B cell (primary cell): ENCODE results near the gene ZNF587. TPM values are rescaled to one million over a fixed set of nuclear protein-coding genes. Genes with fewer than 3 reads are reported as not detected.
"Not testable (repeated sequence)": the region's sequence is repeated elsewhere in the genome, so short reads cannot be mapped to it uniquely, and the experiment has no call there.

ENCODE experiments used
- ATAC-seq: fragments of 200-7000 bp; cut with Tn5 transposase; one replicate; pipeline ENCODE4 v1.10.0; 2021; ENCODE audit warnings: low read depth, mild to moderate bottlenecking, moderate number of reproducible peaks, moderate library complexity
- CTCF ChIA-PET: fragments of 350-600 bp; sonication (Branson Sonifier 250); formaldehyde crosslinking; loops from one replicate; lab custom pipeline; 2021; ENCODE audit warnings: antibody characterized with exemption, inconsistent platforms; lab: Charles Lee
- POLR2A ChIA-PET: fragments of 350-600 bp; sonication (Branson Sonifier 250); formaldehyde crosslinking; loops from one replicate; lab custom pipeline; 2021; ENCODE audit warnings: antibody characterized with exemption; lab: Charles Lee
- DNase-seq: peaks from one replicate; pipeline ENCODE4 v3.0.0; 2013
- H2AFZ ChIP-seq: 2 replicates; pipeline ENCODE4 v1.6.1; 2012; ENCODE audit warnings: mild to moderate bottlenecking, low read depth, low read length; ENCODE audit not compliant: insufficient read depth, poor library complexity, severe bottlenecking
- H3K27ac ChIP-seq, 2 donors: 1 replicate in 1 of 2; 2 replicates in 1 of 2; pipeline ENCODE4 v1.5.1; 2012 to 2013; ENCODE audit warnings: low read length in 2 of 2, mild to moderate bottlenecking in 2 of 2, moderate library complexity in 1 of 2
- H3K27me3 ChIP-seq, 4 experiments: fragments of 200-600 bp in 1 of 4; sonication (generic) in 1 of 4; replicated peaks in 1 of 4; 1 replicate in 2 of 4; 2 replicates in 2 of 4; pipeline versions ENCODE4 v1.6.1 to v1.7.0; 2013 to 2016; ENCODE audit warnings: low read length in 3 of 4, mild to moderate bottlenecking in 2 of 4, mixed read lengths in 1 of 4, moderate library complexity in 1 of 4; ENCODE audit not compliant: insufficient read depth in 4 of 4, control insufficient read depth in 3 of 4; ENCODE audit errors: control extremely low read depth in 1 of 4
- H3K36me3 ChIP-seq, 2 experiments: replicated peaks in 1 of 2; 1 replicate in 1 of 2; 2 replicates in 1 of 2; pipeline versions ENCODE4 v1.6.1 to v1.7.1; 2013; ENCODE audit warnings: low read length in 1 of 2; ENCODE audit not compliant: insufficient read depth in 2 of 2, control insufficient read depth in 1 of 2; ENCODE audit errors: control extremely low read depth in 1 of 2, extremely low read depth in 1 of 2
- H3K4me1 ChIP-seq, 2 donors: fragments of 200-600 bp in 1 of 2; sonication (generic) in 1 of 2; 1 replicate in 1 of 2; 2 replicates in 1 of 2; pipeline versions ENCODE4 v1.5.1 to v1.6.1; 2013 to 2017; ENCODE audit warnings: low read length in 2 of 2; ENCODE audit not compliant: control insufficient read depth in 2 of 2, insufficient read depth in 2 of 2
- H3K4me2 ChIP-seq: replicated peaks from 2 replicates; pipeline ENCODE3; 2012; ENCODE audit warnings: mild to moderate bottlenecking, low read depth, low read length; ENCODE audit not compliant: poor library complexity, severe bottlenecking
- H3K4me3 ChIP-seq, 5 experiments: fragments of 200-600 bp in 1 of 5; sonication (generic) in 1 of 5; 1 replicate in 3 of 5; 2 replicates in 2 of 5; pipeline versions ENCODE4 v1.5.1 to v1.7.0; 2011 to 2016; ENCODE audit warnings: low read length in 4 of 5, mild to moderate bottlenecking in 4 of 5, low read depth in 2 of 5, control low read depth in 1 of 5, moderate library complexity in 1 of 5; ENCODE audit not compliant: insufficient read depth in 1 of 5; ENCODE audit errors: control extremely low read depth in 1 of 5, extremely low read depth in 1 of 5
- H3K79me2 ChIP-seq: fragments of 200-600 bp; sonication (generic); one replicate; pipeline ENCODE4 v1.6.0; 2016; ENCODE audit warnings: low read length; ENCODE audit not compliant: control insufficient read depth, insufficient read depth
- H3K9ac ChIP-seq: fragments of 200-600 bp; sonication (generic); 2 replicates; pipeline ENCODE4 v1.6.1; 2017; ENCODE audit warnings: mild to moderate bottlenecking, low read length, moderate library complexity
- H3K9me3 ChIP-seq, 3 donors: one replicate each; pipeline versions ENCODE4 v1.6.1 to v1.7.1; 2013; ENCODE audit warnings: low read length in 2 of 3; ENCODE audit not compliant: control insufficient read depth in 2 of 3, insufficient read depth in 1 of 3; ENCODE audit errors: control extremely low read depth in 1 of 3
- H4K20me1 ChIP-seq: 2 replicates; pipeline ENCODE4 v1.6.0; 2012; ENCODE audit warnings: mild to moderate bottlenecking, low read length; ENCODE audit not compliant: insufficient read depth, control insufficient read depth, poor library complexity, severe bottlenecking
- H3K27ac Mint-ChIP-seq: one replicate; pipeline ENCODE4 v1.8.0; 2021; ENCODE audit warnings: mixed read lengths
- H3K27me3 Mint-ChIP-seq: one replicate; pipeline ENCODE4 v1.8.0; 2021; ENCODE audit warnings: mixed read lengths
- H3K4me1 Mint-ChIP-seq: one replicate; pipeline ENCODE4 v1.8.0; 2021; ENCODE audit warnings: mixed read lengths
- H3K4me3 Mint-ChIP-seq: one replicate; pipeline ENCODE4 v1.8.0; 2021; ENCODE audit warnings: mixed read lengths
- H3K9me3 Mint-ChIP-seq: one replicate; pipeline ENCODE4 v1.8.0; 2022; ENCODE audit warnings: mixed read lengths; ENCODE audit not compliant: insufficient read depth
- EZH2 ChIP-seq: IDR thresholded peaks from 2 replicates; pipeline ENCODE4 v1.6.1; 2012; ENCODE audit warnings: borderline replicate concordance, low read depth, mild to moderate bottlenecking, moderate library complexity, low read length; ENCODE audit not compliant: insufficient read depth, poor library complexity, severe bottlenecking
- WGBS: methylation state at CpG from one replicate; pipeline ENCODE4 v1.1.5; 2013; ENCODE audit warnings: missing lambda C conversion rate; ENCODE audit not compliant: insufficient coverage; 5-methylcytosine and 5-hydroxymethylcytosine counted together
- intact Hi-C: fragments of 100-400 bp; cut with micrococcal nuclease; formaldehyde crosslinking; loops from one replicate; pipeline ENCODE4 v1.10.0; 2022
- polyA plus RNA-seq: library from polyadenylated mRNA; depleted of rRNA; stranded (reverse); fragments of >200 nt; gene quantifications from 2 replicates; pipeline ENCODE4 v1.2.3, GENCODE V29; 2012
- total RNA-seq, 2 donors: library from RNA; stranded (reverse); fragments of 120-200 nt in 1 of 2; gene quantifications; 1 replicate in 1 of 2; 2 replicates in 1 of 2; pipeline versions ENCODE4 v1.2.3 to v1.2.4, GENCODE V29; 2013 to 2022

Gene ZNF587
- total and polyA plus RNA-seq, 2 donors (not counting 1 experiment from before 2014, with no cell fraction given), result 16.6 to 72.9 TPM

DNA sequence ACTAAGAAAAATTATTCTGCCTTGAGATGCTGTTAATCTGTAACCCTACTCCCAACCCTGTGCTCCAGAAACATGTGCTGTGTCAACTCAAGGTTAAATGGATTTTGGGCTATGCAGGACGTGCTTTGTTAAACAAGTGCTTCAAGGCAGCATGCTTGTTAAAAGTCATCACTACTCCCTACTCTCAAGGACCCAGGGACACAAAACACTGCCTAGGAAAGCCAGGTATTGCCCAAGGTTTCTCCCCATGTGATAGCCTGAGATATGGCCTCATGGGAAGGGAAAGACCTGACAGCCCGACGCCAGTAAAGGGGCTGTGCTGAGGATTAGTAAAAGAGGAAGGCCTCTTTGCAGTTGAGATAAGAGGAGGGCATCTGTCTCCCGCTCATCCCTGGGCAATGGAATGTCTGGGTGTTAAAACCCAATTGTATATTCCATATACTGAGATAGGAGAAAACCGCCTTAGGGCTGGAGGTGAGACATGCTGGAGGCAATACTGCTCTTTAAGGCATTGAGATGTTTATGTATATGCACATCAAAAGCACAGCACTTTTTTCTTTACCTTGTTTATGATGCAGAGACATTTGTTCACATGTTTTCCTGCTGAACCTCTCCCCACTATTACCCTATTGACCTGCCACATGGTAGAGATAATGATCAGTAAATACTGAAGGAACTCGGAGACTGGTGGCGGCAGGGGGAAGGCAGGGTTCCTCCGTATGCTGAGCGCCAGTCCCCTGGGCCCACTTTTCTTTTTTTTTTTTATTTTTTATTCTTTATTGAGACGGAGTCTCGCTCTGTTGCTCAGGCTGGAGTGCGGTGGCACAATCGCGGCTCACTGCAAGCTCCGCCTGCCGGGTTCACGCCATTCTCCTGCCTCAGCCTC is 39.0 kb upstream of the ZNF587 start:
- POLR2A ChIA-PET, DNase-seq, H3K27me3 Mint-ChIP-seq, H3K27ac ChIP-seq, CTCF ChIA-PET, H3K9ac ChIP-seq, H4K20me1 ChIP-seq, H3K4me3 ChIP-seq, ATAC-seq, H3K27me3 ChIP-seq, H3K9me3 Mint-ChIP-seq, H3K4me3 Mint-ChIP-seq, H3K4me2 ChIP-seq, H3K9me3 ChIP-seq, H2AFZ ChIP-seq: not testable (repeated sequence)
- intact Hi-C loops, result loop anchor here (10.0 kb wide), 2 partner anchors 176 to 376 kb away; partner anchors contain the start of genes ZNF211 and ZNF749
- Mint-ChIP-seq H3K27ac (peak overlapping the region; percentile 26), H3K4me1 (peaks cover 42% of the 10 kb centered on the region)
- H3K79me2 ChIP-seq, result peaks cover 63% of the 10 kb centered on the region
- WGBS, result 98% methylated on average over 12 of the region's 17 CpGs
- H3K4me1 ChIP-seq, result peaks cover 12 to 26% of the 10 kb centered on the region in 2 donors
- H3K36me3 ChIP-seq, result peaks cover 9 to 26% of the 10 kb centered on the region in 2 experiments

DNA sequence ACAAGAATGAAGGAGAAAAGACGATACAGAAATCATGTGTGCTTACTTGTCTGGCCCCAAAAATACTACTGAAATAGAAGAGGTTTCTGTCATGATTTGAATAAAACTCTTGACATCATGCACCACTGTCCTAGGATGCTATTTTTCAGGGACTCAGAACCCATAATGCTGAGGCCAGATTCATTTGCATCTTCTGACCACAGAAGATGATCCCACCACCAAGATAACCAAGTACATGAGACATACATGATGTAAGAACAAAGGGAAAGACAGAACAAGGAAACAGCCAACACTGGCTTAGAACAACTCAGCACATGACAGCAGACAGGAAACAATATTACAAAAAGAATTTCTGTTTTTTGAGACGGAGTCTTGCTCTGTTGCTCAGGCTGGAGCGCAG is 37.4 kb upstream of the ZNF587 start:
- Mint-ChIP-seq H3K9me3 (no peaks in the 10 kb centered on the region), H3K27ac (no peak overlapping the region), H3K4me1 (peaks cover 39% of the 10 kb centered on the region), H3K27me3 (no peaks in the 10 kb centered on the region), H3K4me3 (peak overlapping the region; percentile 44)
- Histone ChIP-seq H3K27ac (peak overlapping the region in 1 of 2 donors; percentile 35), H2AFZ (no peak overlapping the region), H3K27me3 (no peaks in the 10 kb centered on the region), H3K9me3 (no peaks in the 10 kb centered on the region), H4K20me1 (no peaks in the 10 kb centered on the region), H3K4me2 (no peak overlapping the region), H3K79me2 (peaks cover 56% of the 10 kb centered on the region), H3K9ac (no peak overlapping the region), H3K4me3 (no peak overlapping the region), H3K36me3 (peaks cover 9 to 26% of the 10 kb centered on the region in 2 experiments), H3K4me1 (peaks cover 12 to 26% of the 10 kb centered on the region in 2 donors)
- intact Hi-C loops, result loop anchor here (10.0 kb wide), 2 partner anchors 177 to 377 kb away; partner anchors contain the start of genes ZNF211 and ZNF749
- DNase-seq (peak; percentile 31), ATAC-seq (no peak)
- POLR2A ChIA-PET, result interaction anchor here (1.0 kb wide), 1 partner anchor 37 kb away, joined by 3 read pairs; the partner anchor contains the start of gene ZNF587
- no peak for TF ChIP-seq EZH2
- CTCF ChIA-PET, result no interaction called here
- 45% methylated on average over 2 of the region's 3 CpGs for WGBS

DNA sequence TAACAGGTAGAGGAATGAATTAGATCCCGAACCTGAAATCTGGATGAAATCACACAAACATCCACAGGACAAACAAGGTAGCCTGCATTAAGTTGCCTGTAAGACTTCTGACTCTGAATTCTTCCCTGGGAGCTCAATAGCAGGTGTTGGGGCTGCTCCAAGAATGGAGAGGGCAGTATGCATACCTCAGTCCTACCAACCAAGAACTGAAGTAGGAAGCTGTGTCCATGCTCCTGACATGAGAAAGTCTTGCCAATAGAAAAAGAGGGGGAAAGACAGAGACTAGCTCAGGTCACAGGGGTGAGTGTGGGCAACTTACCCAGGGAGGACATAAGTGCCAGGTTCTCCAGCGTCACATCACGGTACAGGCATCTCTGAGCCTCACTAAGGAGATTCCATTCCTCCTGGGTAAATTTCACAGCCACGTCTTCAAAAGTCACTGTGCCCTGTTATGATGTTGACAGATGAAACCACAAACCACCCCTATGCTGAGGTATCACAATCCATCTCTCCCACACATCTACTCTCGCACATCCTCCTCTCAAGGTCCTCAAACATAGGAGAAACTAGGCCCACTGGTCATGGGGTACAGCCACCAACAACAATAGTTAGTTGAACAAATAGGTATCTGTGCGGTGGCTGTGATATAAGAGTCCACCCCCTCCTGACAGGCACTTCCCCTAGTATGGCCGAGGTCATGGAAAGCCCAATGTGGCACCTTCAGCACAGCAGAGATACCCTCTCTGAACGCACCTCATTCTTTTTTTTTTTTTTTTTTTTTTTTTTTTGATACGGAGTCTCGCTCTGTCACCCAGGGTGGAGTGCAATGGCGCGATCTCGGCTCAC is 36.5 kb upstream of the ZNF587 start:
- Mint-ChIP-seq H3K4me1 (peaks cover 39% of the 10 kb centered on the region), H3K4me3 (peak overlapping the region; percentile 77)
- H3K9ac ChIP-seq, DNase-seq, H3K27ac Mint-ChIP-seq, H3K9me3 ChIP-seq, H2AFZ ChIP-seq, H4K20me1 ChIP-seq, CTCF ChIA-PET, H3K27me3 Mint-ChIP-seq, H3K27me3 ChIP-seq, POLR2A ChIA-PET, ATAC-seq, H3K27ac ChIP-seq, H3K9me3 Mint-ChIP-seq: not testable (repeated sequence)
- WGBS, result 100% methylated on average over 6 of the region's 13 CpGs
- Histone ChIP-seq H3K36me3 (peaks cover 5 to 19% of the 10 kb centered on the region in 2 experiments), H3K4me2 (peak overlapping the region; percentile 91), H3K4me1 (peaks cover 12 to 26% of the 10 kb centered on the region in 2 donors), H3K4me3 (peak overlapping the region in 1 of 5 experiments; percentile 87), H3K79me2 (peaks cover 62% of the 10 kb centered on the region)
- intact Hi-C loops, result loop anchor here (10.0 kb wide), 2 partner anchors 178 to 378 kb away; partner anchors contain the start of genes ZNF211 and ZNF749
